Anterior cingulate cortex (tissue), 58 donors: ENCODE data around the gene SPNS2.
"Not testable (repeated sequence)": the region's sequence is repeated elsewhere in the genome, so short reads cannot be mapped to it uniquely, and the experiment has no call there.

Experiments
- DNase-seq, 58 donors: peaks; one replicate each; lab custom pipeline; 2025; lab: John Stamatoyannopoulos, UW

The SPNS2 gene

GRCh38 chr17:4559139-4559791 is 60.6 kb downstream of the SPNS2 start:
- no peak for DNase-seq

GRCh38 chr17:4559966-4560365 is 61.3 kb downstream of the SPNS2 start:
- DNase-seq = no peak

- DNase-seq = no peak
These were observed 61.7 kb downstream of the SPNS2 start, which contains the start of gene GGT6 for GRCh38 chr17:4560421-4560820. Gene GGT6 (minus strand): TSS chr17:4560577. CDS start chr17:4560521, 56 bp downstream.

GRCh38 chr17:4560837-4561256 is 62.2 kb downstream of the SPNS2 start:
- DNase-seq = no peak

GRCh38 chr17:4562015-4562969 is 63.6 kb downstream of the SPNS2 start:
- DNase-seq = no peak

GRCh38 chr17:4565209-4566141 is 66.8 kb downstream of the SPNS2 start:
- peak in 40 of 58 donors; percentile 14 to 75 (median 43) for DNase-seq

GRCh38 chr17:4566785-4567184 is 68.1 kb downstream of the SPNS2 start:
- peak in 29 of 58 donors; percentile 5 to 53 (median 18) for DNase-seq

GRCh38 chr17:4569591-4569990 is 70.9 kb downstream of the SPNS2 start:
- DNase-seq = no peak

GRCh38 chr17:4572131-4572530 is 73.5 kb downstream of the SPNS2 start:
- no peak for DNase-seq

GRCh38 chr17:4573115-4573514 is 74.4 kb downstream of the SPNS2 start:
- no peak for DNase-seq

GRCh38 chr17:4573669-4574068 is 75.0 kb downstream of the SPNS2 start:
- DNase-seq = no peak

GRCh38 chr17:4574448-4575045 is 75.9 kb downstream of the SPNS2 start:
- no peak for DNase-seq

GRCh38 chr17:4576161-4576558 is 77.5 kb downstream of the SPNS2 start:
- no peak for DNase-seq

- no peak for DNase-seq
These were observed 78.1 kb downstream of the SPNS2 start for GRCh38 chr17:4576729-4577322.

- DNase-seq = no peak
These were observed 78.8 kb downstream of the SPNS2 start for GRCh38 chr17:4577386-4577993.

- DNase-seq = not testable (repeated sequence)
These were observed 79.7 kb downstream of the SPNS2 start for GRCh38 chr17:4578349-4578748.

- DNase-seq = no peak
These were observed 81.0 kb downstream of the SPNS2 start for GRCh38 chr17:4579678-4580077.

GRCh38 chr17:4580291-4580690 is 81.6 kb downstream of the SPNS2 start:
- no peak for DNase-seq

- no peak for DNase-seq
These were observed 83.4 kb downstream of the SPNS2 start for GRCh38 chr17:4582101-4582501.
